Stimulated activated CD4-positive, alpha-beta T cell treated with anti-CD3 and anti-CD28 coated beads, TNF-alpha, amount 100 ng/mL, for 48 hours (primary cell): ENCODE measurements around the gene PAQR9.

Experiments used
- DNase-seq, 3 donors: peaks; one replicate each; pipeline ENCODE4 v3.0.0-alpha.2; 2020; ENCODE audit warnings: low read depth in 3 of 3

The PAQR9 gene

GRCh38 chr3:142982038-142982773 is 18.7 kb upstream of the PAQR9 start:
- no peak for DNase-seq

- no peak for DNase-seq
Observed at GRCh38 chr3:142981108-142981507, 17.6 kb upstream of the PAQR9 start.

DNA sequence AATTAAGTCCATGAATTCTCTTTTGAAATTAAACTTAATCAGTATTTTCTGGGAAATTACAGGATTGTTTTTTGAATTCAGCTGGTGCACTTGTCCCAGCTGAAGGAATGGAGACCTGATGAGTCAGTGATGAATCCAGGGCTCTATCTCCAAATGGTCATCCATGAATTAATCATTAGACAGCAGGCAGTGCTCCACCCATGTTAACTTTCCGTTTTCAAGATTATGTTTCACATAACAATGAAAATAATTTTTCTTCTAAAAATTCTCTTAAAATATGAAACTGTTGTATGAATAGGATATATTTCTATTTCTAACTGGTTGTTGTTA is 13.9 kb upstream of the PAQR9 start:
- no peak for DNase-seq

GRCh38 chr3:142976621-142977398 is 13.3 kb upstream of the PAQR9 start:
- no peak for DNase-seq

DNA sequence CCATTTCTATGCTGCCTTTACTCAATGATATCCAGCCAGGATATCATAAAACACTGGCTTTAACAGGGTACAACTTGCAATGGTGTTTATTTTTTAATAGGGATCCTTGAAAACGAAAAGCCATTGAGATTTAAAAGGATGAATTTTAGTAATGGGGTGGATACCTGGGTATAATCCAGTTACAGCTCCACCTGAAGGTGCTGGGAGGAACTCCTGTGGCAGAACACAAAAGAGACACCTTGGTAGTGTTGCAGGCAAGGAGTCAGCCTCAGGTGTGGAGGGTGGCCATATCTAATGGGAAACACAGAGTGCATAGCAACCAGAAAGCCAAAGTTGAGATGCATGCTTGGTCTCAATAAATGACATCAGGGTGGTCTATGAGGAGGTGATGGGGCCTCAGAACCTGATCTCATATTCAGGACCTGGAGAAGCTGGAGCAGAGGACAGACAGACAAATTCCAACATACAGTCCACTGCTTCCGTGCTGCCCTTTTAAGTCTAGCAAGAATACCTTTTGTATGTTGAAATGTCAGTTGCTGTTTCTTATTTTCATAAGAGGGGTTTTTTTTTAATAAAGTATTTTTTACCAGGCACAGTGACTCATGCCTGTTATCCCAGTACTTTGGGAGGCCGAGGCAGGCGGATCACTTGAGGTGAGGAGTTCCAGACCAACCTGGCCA is 12.0 kb upstream of the PAQR9 start:
- DNase-seq: no peak

DNA sequence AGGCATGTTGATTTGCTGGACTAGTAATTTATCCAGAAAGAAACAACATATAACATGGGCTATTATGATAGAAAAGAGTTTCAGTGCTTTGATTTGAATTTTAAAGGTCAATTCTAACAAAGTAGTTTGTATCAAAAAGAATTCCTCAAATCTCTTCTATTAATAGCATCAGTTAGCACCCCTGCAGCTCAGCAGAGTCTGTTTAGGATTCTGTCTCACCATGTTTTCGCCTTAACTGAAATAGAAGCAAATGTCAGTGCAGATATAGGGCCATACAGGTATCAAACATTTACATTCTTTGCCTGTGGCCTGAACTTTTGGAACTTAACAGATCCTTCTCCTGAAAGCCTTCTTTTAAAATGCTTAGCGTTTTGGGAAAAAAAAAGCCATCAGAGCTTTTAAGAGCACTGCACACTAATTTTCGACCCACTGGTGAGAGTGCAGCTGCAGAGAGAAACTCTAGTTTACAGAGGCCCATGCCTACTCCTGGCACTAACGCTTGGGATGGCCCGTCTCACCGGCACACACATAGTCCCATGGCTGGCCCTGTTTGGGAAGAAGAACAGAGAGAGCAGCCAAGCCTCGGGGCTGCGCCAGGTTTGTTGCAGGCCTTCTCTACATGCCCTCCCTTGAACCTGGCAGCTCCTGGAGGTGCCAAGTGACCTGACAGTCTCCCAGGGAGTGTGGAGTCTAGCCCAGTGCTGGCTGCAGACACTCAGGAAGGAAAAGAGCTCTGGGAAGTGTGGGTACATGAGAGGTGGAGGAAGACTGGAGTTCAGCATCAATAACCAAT is 9.9 kb upstream of the PAQR9 start:
- no peak for DNase-seq

GRCh38 chr3:142972092-142972753 is 8.7 kb upstream of the PAQR9 start:
- DNase-seq: no peak

GRCh38 chr3:142971431-142971830 is 8.0 kb upstream of the PAQR9 start:
- no peak for DNase-seq

- DNase-seq: no peak
Observed at GRCh38 chr3:142968319-142969025, 5.0 kb upstream of the PAQR9 start.

DNA sequence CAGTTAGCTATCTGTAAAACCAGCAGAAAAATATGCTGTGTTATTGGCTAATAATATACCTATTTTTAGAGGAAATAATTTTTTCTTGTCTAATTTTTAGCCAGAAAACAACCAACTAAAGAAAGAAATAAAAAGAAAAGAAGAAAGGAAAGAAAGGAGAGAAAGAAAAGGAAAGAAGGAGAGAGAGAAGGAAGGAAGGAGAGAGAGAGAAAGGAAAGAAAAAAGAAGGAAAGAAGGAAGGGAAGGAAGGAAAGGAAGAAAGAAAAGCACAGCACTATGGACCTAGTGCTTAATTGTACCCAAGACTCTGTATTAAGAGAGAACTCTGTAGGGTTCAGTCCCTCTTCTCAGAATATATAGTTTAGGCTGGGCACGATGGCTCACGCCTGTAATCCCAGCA is 3.3 kb upstream of the PAQR9 start:
- no peak for DNase-seq

GRCh38 chr3:142965581-142965980 is 2.1 kb upstream of the PAQR9 start:
- no peak for DNase-seq

DNA sequence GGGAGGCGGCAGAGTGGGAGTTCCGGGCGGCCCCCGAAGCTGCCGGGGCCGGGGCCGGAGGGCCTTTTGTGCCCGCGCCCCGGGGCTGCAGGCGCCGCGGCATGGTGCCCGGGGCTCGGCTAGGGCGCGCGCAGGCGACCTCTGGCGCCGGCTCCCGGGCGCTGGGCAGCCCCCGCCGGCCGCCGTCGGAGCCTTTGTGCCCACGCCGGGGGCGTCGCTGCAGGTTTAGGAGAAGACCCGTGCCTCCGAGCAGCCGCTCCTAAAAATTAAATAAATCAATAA is 299 bp downstream of the PAQR9 start:
- DNase-seq: no peak

DNA sequence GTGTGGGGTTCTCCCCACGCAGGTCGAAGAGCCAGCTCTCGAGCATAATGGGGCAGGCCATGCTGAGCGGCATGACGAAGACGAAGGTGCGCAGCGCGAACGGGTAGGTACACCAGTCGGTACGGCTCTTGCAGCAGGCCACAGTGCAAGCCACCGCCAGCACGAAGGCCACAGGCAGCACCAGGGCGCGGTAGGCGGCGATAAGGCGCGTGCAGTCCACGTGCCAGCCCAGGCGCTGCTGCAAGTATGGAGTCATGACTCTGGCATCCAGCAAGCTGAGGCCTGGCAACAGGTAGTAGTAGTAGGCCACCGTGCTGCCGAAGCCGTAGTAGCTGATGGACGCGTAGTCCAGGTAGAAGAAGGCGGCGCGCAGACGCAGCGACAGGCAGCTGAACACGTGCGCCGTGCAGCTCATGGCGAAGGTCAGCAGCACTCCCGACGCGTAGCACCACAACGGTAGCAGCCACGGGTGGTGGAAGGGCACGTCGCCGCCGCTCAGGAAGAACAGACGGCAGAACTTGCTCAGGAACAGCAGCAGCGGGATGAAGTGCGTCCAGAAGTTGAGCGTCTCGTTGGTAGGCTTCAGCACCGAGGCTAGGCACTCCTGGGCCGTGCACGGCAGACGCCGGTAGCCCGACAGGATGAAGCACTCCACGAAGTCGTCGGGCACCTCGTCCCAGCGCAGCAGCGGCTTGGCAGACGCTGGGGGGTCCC is 797 bp downstream of the PAQR9 start:
- no peak for DNase-seq

GRCh38 chr3:142962175-142962519 is 1.3 kb downstream of the PAQR9 start:
- no peak for DNase-seq

DNA sequence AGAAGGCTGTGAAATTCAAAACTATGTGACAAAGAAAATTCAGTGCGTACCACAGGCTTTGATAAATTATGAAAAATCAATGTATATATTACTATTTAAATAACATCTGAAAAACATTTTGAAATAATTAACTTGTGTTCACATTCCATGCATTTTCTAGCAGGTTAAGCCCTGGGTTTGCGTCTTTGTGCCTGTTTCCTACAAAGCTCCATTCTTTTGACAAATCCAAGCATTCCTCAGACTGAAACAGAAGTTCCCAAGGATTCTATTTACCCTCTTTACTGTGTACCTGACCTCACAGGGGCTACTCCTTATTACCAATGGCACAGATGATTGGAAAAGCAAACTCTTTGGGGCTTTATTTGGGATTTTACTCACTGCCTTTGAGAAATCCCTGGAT is 1.9 kb downstream of the PAQR9 start:
- DNase-seq: no peak

GRCh38 chr3:142960322-142960850 is 3.1 kb downstream of the PAQR9 start:
- DNase-seq: no peak

DNA sequence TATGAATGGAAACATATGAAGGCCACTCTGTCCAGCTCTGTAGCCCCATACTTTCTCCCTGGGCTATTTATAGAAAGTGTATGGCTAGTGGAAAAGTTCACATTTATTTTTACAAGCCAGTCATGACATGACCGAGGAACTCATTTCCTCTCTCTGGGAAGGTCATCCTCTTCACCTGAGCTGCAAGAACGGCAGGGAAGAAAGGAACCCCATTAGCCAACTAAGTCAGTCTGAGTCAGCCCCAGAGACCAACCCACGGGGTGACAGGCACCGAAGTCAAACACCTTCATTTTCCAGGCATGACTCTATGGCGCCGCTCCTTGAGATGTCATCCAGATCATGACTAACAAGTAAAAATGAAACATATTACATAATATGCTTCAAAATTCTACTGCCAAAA is 4.8 kb downstream of the PAQR9 start:
- peak in 1 of 3 donors; percentile 46 for DNase-seq

DNA sequence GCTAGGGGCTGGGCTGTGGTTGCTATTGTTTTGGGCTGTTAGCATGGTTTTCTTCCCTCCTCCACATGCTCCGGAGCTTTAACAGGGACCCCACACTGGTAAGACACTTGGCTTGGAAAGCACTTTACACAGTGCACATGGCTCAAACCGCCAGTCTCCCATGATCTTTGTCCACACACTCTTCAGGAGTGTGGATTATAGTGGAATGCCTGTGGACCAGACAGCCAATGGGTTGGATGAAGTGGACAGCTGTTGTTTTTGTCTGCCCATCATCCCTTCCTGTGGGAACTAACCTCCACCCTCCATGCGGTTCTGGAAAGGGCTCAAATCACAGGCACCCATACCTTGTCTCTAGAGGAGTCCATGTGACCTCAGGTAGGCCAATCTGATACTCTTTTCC is 10.0 kb downstream of the PAQR9 start:
- DNase-seq: no peak

- no peak for DNase-seq
Observed at GRCh38 chr3:142952272-142953193, 10.9 kb downstream of the PAQR9 start.
